NCI-H524 treated with DMSO at 0.1 percent for 48 hours (cell line): Measurements from ENCODE around the gene LILRB5.
"Not testable (repeated sequence)": the region's sequence is repeated elsewhere in the genome, so short reads cannot be mapped to it uniquely, and the experiment has no call there.

Source experiments
- DNase-seq: peaks from one replicate; lab custom pipeline; 2025; lab: John Stamatoyannopoulos, UW

LILRB5 gene

GRCh38 chr19:54242234-54242633 is 14.8 kb downstream of the LILRB5 start:
- not testable (repeated sequence) for DNase-seq

- not testable (repeated sequence) for DNase-seq
Measured at GRCh38 chr19:54240372-54241336, 16.4 kb downstream of the LILRB5 start.

- not testable (repeated sequence) for DNase-seq
Measured at GRCh38 chr19:54239491-54240371, 17.3 kb downstream of the LILRB5 start.

GRCh38 chr19:54233941-54234340 is 23.1 kb downstream of the LILRB5 start:
- DNase-seq: no peak

GRCh38 chr19:54231077-54231931 is 25.8 kb downstream of the LILRB5 start:
- DNase-seq: no peak

- DNase-seq: no peak
Measured at GRCh38 chr19:54230031-54230430, 27.0 kb downstream of the LILRB5 start.

- DNase-seq: no peak
Measured at GRCh38 chr19:54229146-54229545, 27.9 kb downstream of the LILRB5 start.

GRCh38 chr19:54224619-54225018 is 32.5 kb downstream of the LILRB5 start:
- not testable (repeated sequence) for DNase-seq

- DNase-seq: not testable (repeated sequence)
Measured at GRCh38 chr19:54223937-54224281, 33.2 kb downstream of the LILRB5 start.

GRCh38 chr19:54223277-54223936 is 33.7 kb downstream of the LILRB5 start:
- DNase-seq: not testable (repeated sequence)

- not testable (repeated sequence) for DNase-seq
Measured at GRCh38 chr19:54222474-54223276, 34.4 kb downstream of the LILRB5 start, which contains the start of gene LILRB3. Gene LILRB3, minus strand, starts transcription at chr19:54223007. Its CDS starts 31 bp downstream, at chr19:54222976.

GRCh38 chr19:54221947-54222346 is 35.1 kb downstream of the LILRB5 start:
- DNase-seq: not testable (repeated sequence)

GRCh38 chr19:54219702-54220101 is 37.4 kb downstream of the LILRB5 start:
- not testable (repeated sequence) for DNase-seq

GRCh38 chr19:54218960-54219661 is 38.0 kb downstream of the LILRB5 start:
- no peak for DNase-seq

- no peak for DNase-seq
Measured at GRCh38 chr19:54218259-54218658, 38.8 kb downstream of the LILRB5 start.

- not testable (repeated sequence) for DNase-seq
Measured at GRCh38 chr19:54217517-54218247, 39.4 kb downstream of the LILRB5 start.

- DNase-seq: no peak
Measured at GRCh38 chr19:54216869-54217268, 40.2 kb downstream of the LILRB5 start.

GRCh38 chr19:54214734-54215133 is 42.3 kb downstream of the LILRB5 start:
- not testable (repeated sequence) for DNase-seq

- DNase-seq: not testable (repeated sequence)
Measured at GRCh38 chr19:54214217-54214616, 42.9 kb downstream of the LILRB5 start.
